Activated CD4-positive, CD25-positive, alpha-beta regulatory T cell treated with anti-CD3 and anti-CD28 coated beads, Interleukin-2, amount 50 U/mL, for 24 hours (primary cell): ENCODE results near the gene NAALADL2.
"Not testable (repeated sequence)": the region's sequence is repeated elsewhere in the genome, so short reads cannot be mapped to it uniquely, and the experiment has no call there.

Experiments
- ATAC-seq, 2 donors: fragments of 150-1000 bp; cut with Tn5 transposase; one replicate each; pipeline ENCODE4 v1.10.0; 2021; ENCODE audit warnings: mild to moderate bottlenecking in 1 of 2, moderate library complexity in 1 of 2

Gene NAALADL2

GRCh38 chr3:175077216-175077615 lies 218.1 kb downstream of the NAALADL2 start:
- no peak for ATAC-seq

- ATAC-seq = no peak
Observed at GRCh38 chr3:175082631-175083030, 223.5 kb downstream of the NAALADL2 start.

- ATAC-seq = not testable (repeated sequence)
Observed at GRCh38 chr3:175087128-175087527, 228.0 kb downstream of the NAALADL2 start.

- no peak for ATAC-seq
Observed at GRCh38 chr3:175088766-175089380, 229.7 kb downstream of the NAALADL2 start.

GRCh38 chr3:175091426-175092114 lies 232.4 kb downstream of the NAALADL2 start:
- no peak for ATAC-seq

- no peak for ATAC-seq
Observed at GRCh38 chr3:175093748-175094147, 234.6 kb downstream of the NAALADL2 start.

GRCh38 chr3:175094344-175094743 lies 235.2 kb downstream of the NAALADL2 start:
- ATAC-seq = no peak

GRCh38 chr3:175098644-175099043 lies 239.5 kb downstream of the NAALADL2 start:
- no peak for ATAC-seq

- no peak for ATAC-seq
Observed at GRCh38 chr3:175102161-175102560, 243.0 kb downstream of the NAALADL2 start.

GRCh38 chr3:175103298-175103697 lies 244.2 kb downstream of the NAALADL2 start:
- no peak for ATAC-seq

GRCh38 chr3:175105066-175105465 lies 245.9 kb downstream of the NAALADL2 start:
- no peak for ATAC-seq

GRCh38 chr3:175107231-175107630 lies 248.1 kb downstream of the NAALADL2 start:
- no peak for ATAC-seq

GRCh38 chr3:175107995-175108394 lies 248.9 kb downstream of the NAALADL2 start:
- ATAC-seq = no peak

GRCh38 chr3:175108613-175109151 lies 249.5 kb downstream of the NAALADL2 start:
- ATAC-seq = no peak

GRCh38 chr3:175111036-175111435 lies 251.9 kb downstream of the NAALADL2 start:
- ATAC-seq = no peak

GRCh38 chr3:175118382-175118941 lies 259.3 kb downstream of the NAALADL2 start:
- ATAC-seq = no peak

GRCh38 chr3:175121225-175121624 lies 262.1 kb downstream of the NAALADL2 start:
- ATAC-seq = no peak

GRCh38 chr3:175127075-175127662 lies 268.0 kb downstream of the NAALADL2 start:
- ATAC-seq = no peak

- no peak for ATAC-seq
Observed at GRCh38 chr3:175129126-175129525, 270.0 kb downstream of the NAALADL2 start.

GRCh38 chr3:175129571-175129970 lies 270.4 kb downstream of the NAALADL2 start:
- no peak for ATAC-seq

GRCh38 chr3:175131866-175132265 lies 272.7 kb downstream of the NAALADL2 start:
- not testable (repeated sequence) for ATAC-seq

- ATAC-seq = not testable (repeated sequence)
Observed at GRCh38 chr3:175132706-175133105, 273.6 kb downstream of the NAALADL2 start.

GRCh38 chr3:175144368-175144767 lies 285.2 kb downstream of the NAALADL2 start:
- no peak for ATAC-seq

GRCh38 chr3:175146258-175146657 lies 287.1 kb downstream of the NAALADL2 start:
- ATAC-seq = no peak
